ENCODE results near the gene GZMM. TPM values are rescaled to one million over a fixed set of nuclear protein-coding genes. Genes with fewer than 3 reads are reported as not detected.

The GZMM gene
- total and polyA plus RNA-seq, 4 donors = 0.74 to 3.0 (median 2.5) TPM

- peak; percentile 91 for TF ChIP-seq CTCF (IDR thresholded peaks at IDR 0.05; ENCODE audit: control extremely low read depth, extremely low read depth)
- Histone ChIP-seq H3K27me3 (ENCODE audit: control insufficient read depth in 3 of 3, insufficient read depth in 3 of 3, low read length in 2 of 3) (no peaks in the 10 kb centered on the region), H3K9ac (ENCODE audit: insufficient read depth in 1 of 2, low read length in 2 of 2) (peak overlapping the region; percentile 63 to 66), H3K36me3 (ENCODE audit: control insufficient read depth in 4 of 4, insufficient read depth in 4 of 4, low read length in 4 of 4) (peaks cover 0 to 6% (median 2%) of the 10 kb centered on the region in 4 donors), H3K27ac (ENCODE audit: low read depth in 1 of 2, low read length in 1 of 2) (peak overlapping the region; percentile 92 to 98), H3K4me3 (peak overlapping the region; percentile 38), H3K4me1 (ENCODE audit: control insufficient read depth in 5 of 5, insufficient read depth in 5 of 5, low read length in 5 of 5) (peaks cover 0 to 21% (median 5%) of the 10 kb centered on the region in 5 donors), H3K9me3 (ENCODE audit: control insufficient read depth in 4 of 4, insufficient read depth in 3 of 4, low read length in 3 of 4) (no peaks in the 10 kb centered on the region)
- DNase-seq (peak; percentile 100), ATAC-seq (ENCODE audit: insufficient read depth, low FRiP score) (peak; percentile 86)
- 3 to 4% methylated on average over 46 to 48 of the region's 48 CpGs for WGBS, 2 donors
Observed at GRCh38 chr19:506404-507285, 37.2 kb upstream of the GZMM start.

GRCh38 chr19:507286-508203, 36.3 kb upstream of the GZMM start, which contains the start of gene TPGS1:
Gene TPGS1 (plus strand): TSS chr19:507497. CDS start chr19:507507, 10 bp downstream.
- DNase-seq = peak; percentile 76 to 82 (median 77)
- H3K27ac ChIP-seq (ENCODE audit: low read depth in 1 of 2, low read length in 1 of 2) = peak within 1 kb of the TSS; percentile 92 to 98
- TF ChIP-seq CTCF (IDR thresholded peaks at IDR 0.05; ENCODE audit: control extremely low read depth, extremely low read depth) = no peak
- WGBS, 2 donors = 1 to 2% methylated on average over 70 to 81 of the region's 81 CpGs
- H3K4me3 ChIP-seq = peak within 1 kb of the TSS; percentile 84
- peak; percentile 87 for ATAC-seq (ENCODE audit: insufficient read depth, low FRiP score)
- H3K4me1 ChIP-seq (ENCODE audit: control insufficient read depth in 5 of 5, insufficient read depth in 5 of 5, low read length in 5 of 5) = peaks cover 0 to 21% (median 5%) of the 10 kb centered on the region in 5 donors
- no peaks in the 10 kb centered on the region for H3K9me3 ChIP-seq (ENCODE audit: control insufficient read depth in 4 of 4, insufficient read depth in 3 of 4, low read length in 3 of 4)
- peaks cover 0 to 6% (median 2%) of the 10 kb centered on the region in 4 donors for H3K36me3 ChIP-seq (ENCODE audit: control insufficient read depth in 4 of 4, insufficient read depth in 4 of 4, low read length in 4 of 4)
- peak within 1 kb of the TSS; percentile 63 to 66 for H3K9ac ChIP-seq (ENCODE audit: insufficient read depth in 1 of 2, low read length in 2 of 2)
- no peaks in the 10 kb centered on the region for H3K27me3 ChIP-seq (ENCODE audit: control insufficient read depth in 3 of 3, insufficient read depth in 3 of 3, low read length in 2 of 3)

- TF ChIP-seq CTCF (IDR thresholded peaks at IDR 0.05; ENCODE audit: control extremely low read depth, extremely low read depth) = no peak
- Histone ChIP-seq H3K27me3 (ENCODE audit: control insufficient read depth in 3 of 3, insufficient read depth in 3 of 3, low read length in 2 of 3) (no peaks in the 10 kb centered on the region), H3K9ac (ENCODE audit: insufficient read depth in 1 of 2, low read length in 2 of 2) (no peak overlapping the region), H3K4me1 (ENCODE audit: control insufficient read depth in 5 of 5, insufficient read depth in 5 of 5, low read length in 5 of 5) (peaks cover 0 to 28% (median 5%) of the 10 kb centered on the region in 5 donors), H3K4me3 (peak overlapping the region; percentile 28), H3K9me3 (ENCODE audit: control insufficient read depth in 4 of 4, insufficient read depth in 3 of 4, low read length in 3 of 4) (no peaks in the 10 kb centered on the region), H3K36me3 (ENCODE audit: control insufficient read depth in 4 of 4, insufficient read depth in 4 of 4, low read length in 4 of 4) (peaks cover 0 to 6% (median 2%) of the 10 kb centered on the region in 4 donors), H3K27ac (ENCODE audit: low read depth in 1 of 2, low read length in 1 of 2) (no peak overlapping the region)
- 59 to 65% methylated on average over 32 of the region's 32 CpGs for WGBS, 2 donors
- DNase-seq (no peak), ATAC-seq (ENCODE audit: insufficient read depth, low FRiP score) (no peak)
Observed at GRCh38 chr19:508204-509150, 35.4 kb upstream of the GZMM start.

Data from lung (tissue), 12 donors.